GM19099 (cell line): ENCODE data around the gene ATP5PD.

Experiments used
- POLR2A ChIP-seq: IDR thresholded peaks from 3 replicates; pipeline ENCODE4 v1.6.1; 2011; ENCODE audit warnings: low read depth; ENCODE audit not compliant: insufficient read length; ENCODE audit errors: extremely low read depth

The ATP5PD gene

DNA sequence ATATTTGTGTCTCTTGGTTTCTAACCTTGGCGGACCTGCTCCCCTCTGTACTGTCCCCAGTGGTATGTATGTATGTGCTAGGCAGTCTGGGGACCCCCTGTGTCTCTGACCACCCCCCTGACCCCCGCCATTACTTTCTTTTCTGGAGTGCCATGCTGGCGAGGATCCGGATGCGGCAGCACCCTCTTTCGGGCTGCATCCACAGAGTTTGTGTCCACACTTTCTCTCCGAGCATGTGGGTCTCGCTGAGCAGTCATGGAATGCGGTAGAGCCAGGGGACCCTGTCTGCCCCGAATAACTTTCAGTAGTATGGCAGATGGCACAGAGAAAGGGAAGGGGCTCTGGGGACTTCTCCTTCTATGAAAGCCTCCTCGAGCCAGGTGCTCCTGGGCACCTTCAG lies 17.3 kb upstream of the ATP5PD start:
- TF ChIP-seq POLR2A: no peak

- no peak for TF ChIP-seq POLR2A
Measured at GRCh38 chr17:75063626-75064025, 16.9 kb upstream of the ATP5PD start.

- no peak for TF ChIP-seq POLR2A
Measured at GRCh38 chr17:75063201-75063600, 16.4 kb upstream of the ATP5PD start.

DNA sequence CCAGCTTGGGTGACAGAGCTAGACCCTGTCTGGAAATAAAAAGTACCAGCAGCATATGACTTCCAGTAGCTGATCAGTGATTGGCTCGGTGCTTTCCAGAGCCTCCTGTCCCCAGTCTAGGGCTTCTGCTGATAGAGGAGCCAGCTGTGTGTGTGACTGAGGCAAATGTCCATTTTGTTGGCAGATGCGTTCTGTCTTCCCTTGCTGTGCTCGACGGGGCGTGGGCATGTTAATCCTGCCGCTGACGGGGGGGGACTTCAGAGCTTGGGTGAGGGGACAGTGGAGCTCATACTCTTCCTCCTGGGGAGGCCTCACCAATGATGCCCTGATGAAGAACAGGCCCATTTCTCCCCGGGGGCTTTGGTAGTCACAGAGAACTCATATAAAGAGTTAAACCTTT lies 14.8 kb upstream of the ATP5PD start:
- TF ChIP-seq POLR2A: no peak

GRCh38 chr17:75061055-75061438 lies 14.3 kb upstream of the ATP5PD start:
- no peak for TF ChIP-seq POLR2A

- TF ChIP-seq POLR2A: no peak
Measured at GRCh38 chr17:75060434-75061054, 13.8 kb upstream of the ATP5PD start.

GRCh38 chr17:75059369-75060345 lies 12.9 kb upstream of the ATP5PD start:
- TF ChIP-seq POLR2A: no peak

GRCh38 chr17:75051941-75052340 lies 5.2 kb upstream of the ATP5PD start:
- no peak for TF ChIP-seq POLR2A

DNA sequence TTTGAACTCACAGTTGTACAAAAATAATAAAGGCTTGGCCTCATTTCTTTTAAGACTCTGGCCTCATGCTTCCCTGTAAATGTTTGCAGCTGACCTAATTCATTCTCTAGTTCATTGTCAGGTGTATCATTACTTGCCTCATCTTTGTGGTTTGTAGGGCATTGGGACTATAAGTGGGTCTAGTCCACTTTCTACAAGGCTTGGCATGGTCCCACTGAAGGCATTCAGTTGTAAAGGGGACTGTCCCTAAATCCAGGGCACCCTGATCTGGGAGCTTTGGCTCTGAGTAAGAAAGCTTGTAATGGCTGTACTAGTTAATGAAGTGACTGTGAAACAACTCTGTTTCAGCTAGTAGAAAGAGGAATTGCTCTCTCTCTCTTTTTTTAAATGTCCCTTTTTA lies 2.9 kb upstream of the ATP5PD start:
- no peak for TF ChIP-seq POLR2A

DNA sequence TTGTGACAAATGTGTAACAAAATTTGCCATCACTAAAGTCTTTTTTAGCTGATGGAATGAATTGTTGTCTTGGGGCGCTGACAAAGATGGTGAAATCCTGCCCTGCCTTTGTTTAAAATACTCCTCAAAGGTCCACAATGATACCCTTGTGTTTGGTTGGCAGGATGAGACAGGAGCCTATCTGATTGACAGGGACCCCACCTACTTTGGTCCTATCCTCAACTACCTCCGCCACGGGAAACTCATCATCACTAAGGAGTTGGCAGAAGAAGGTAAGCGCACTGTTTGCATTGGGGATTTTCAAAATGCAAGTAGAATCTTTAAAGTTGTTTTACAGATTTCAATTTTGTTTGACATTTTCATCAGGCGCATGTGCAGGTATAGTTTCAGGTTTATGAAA lies 2.3 kb upstream of the ATP5PD start:
- no peak for TF ChIP-seq POLR2A

DNA sequence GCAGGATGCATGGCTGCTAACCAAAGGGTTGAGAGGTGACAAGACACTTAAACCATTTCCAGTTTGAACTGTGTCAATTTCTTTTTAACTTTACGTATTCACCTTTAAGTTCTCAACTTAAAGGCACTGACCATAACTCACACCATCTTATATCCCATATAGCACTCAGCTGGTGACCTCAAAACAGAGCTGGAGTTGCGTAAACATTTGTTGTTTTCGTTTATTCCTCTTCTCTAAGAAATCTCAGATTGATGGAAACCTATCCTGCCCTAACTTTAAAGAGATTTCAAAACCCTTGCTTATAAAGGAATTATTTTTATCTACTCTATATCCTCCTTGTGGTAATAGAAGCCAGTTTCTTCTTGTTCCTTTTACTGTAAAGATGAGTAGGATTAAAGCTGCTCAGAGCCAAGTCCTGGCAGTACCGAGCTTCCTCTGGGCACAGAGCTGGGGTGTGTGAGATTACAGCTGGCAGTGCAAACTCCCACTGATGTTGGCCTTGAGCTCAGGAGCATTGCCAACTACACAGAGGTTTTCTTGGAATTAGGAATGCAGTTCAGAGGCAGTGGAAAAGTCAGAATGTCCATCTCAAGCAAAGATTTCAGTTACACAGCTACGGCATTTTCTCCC lies 1.6 kb upstream of the ATP5PD start:
- no peak for TF ChIP-seq POLR2A

GRCh38 chr17:75047398-75048098 lies 779 bp upstream of the ATP5PD start:
- no peak for TF ChIP-seq POLR2A

- TF ChIP-seq POLR2A: no peak
Measured at GRCh38 chr17:75044716-75045115, 2.1 kb downstream of the ATP5PD start.

DNA sequence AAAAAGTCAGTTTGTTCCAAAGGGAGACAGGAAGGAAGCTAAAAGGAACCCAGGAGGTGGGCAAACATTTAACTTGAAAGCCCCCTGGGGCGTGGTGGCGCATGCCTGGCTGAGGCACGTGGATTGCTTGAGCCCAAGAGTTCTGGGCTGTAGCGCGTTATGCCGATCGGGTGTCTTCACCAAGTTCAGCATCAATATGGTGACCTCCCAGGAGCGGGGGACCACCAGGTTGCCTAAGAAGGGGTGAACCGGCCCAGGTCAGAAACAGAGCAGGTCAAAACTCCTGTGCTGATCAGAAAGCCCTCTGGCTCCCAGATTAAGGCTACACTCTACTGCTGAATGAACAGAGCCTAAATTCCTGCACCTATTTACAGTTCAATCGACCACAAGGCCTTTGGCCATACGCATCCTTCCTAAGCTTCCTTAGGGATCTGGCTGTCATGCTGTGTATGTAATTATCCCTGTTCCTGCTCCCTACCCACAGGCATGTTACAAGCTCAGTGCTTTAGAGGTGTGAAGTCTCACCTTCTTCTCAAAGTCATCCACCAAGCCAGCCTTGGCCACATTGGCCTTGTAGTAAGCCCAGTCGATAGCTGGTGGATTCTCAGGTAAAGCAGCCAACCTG lies 5.0 kb downstream of the ATP5PD start:
- TF ChIP-seq POLR2A: no peak

GRCh38 chr17:75039238-75039637 lies 7.5 kb downstream of the ATP5PD start:
- TF ChIP-seq POLR2A: no peak
